HG03175 (cell line): Measurements from ENCODE around the gene PYGB.
"Not testable (repeated sequence)": the region's sequence is repeated elsewhere in the genome, so short reads cannot be mapped to it uniquely, and the experiment has no call there.

Experiments
- ATAC-seq: cut with Tn5 transposase; IDR thresholded peaks from one replicate; pipeline ENCODE4 v1.9.1; 2021; ENCODE audit warnings: mild to moderate bottlenecking, moderate library complexity; ENCODE audit not compliant: unreplicated experiment

PYGB gene

GRCh38 chr20:25309395-25310267, 61.7 kb downstream of the PYGB start:
- ATAC-seq, result no peak

- ATAC-seq, result peak; percentile 96
Measured at GRCh38 chr20:25310268-25310920, 62.5 kb downstream of the PYGB start.

- ATAC-seq, result no peak
Measured at GRCh38 chr20:25310921-25311728, 63.2 kb downstream of the PYGB start.

- ATAC-seq, result not testable (repeated sequence)
Measured at GRCh38 chr20:25312716-25313115, 64.8 kb downstream of the PYGB start.

GRCh38 chr20:25313593-25313992, 65.7 kb downstream of the PYGB start:
- no peak for ATAC-seq

DNA sequence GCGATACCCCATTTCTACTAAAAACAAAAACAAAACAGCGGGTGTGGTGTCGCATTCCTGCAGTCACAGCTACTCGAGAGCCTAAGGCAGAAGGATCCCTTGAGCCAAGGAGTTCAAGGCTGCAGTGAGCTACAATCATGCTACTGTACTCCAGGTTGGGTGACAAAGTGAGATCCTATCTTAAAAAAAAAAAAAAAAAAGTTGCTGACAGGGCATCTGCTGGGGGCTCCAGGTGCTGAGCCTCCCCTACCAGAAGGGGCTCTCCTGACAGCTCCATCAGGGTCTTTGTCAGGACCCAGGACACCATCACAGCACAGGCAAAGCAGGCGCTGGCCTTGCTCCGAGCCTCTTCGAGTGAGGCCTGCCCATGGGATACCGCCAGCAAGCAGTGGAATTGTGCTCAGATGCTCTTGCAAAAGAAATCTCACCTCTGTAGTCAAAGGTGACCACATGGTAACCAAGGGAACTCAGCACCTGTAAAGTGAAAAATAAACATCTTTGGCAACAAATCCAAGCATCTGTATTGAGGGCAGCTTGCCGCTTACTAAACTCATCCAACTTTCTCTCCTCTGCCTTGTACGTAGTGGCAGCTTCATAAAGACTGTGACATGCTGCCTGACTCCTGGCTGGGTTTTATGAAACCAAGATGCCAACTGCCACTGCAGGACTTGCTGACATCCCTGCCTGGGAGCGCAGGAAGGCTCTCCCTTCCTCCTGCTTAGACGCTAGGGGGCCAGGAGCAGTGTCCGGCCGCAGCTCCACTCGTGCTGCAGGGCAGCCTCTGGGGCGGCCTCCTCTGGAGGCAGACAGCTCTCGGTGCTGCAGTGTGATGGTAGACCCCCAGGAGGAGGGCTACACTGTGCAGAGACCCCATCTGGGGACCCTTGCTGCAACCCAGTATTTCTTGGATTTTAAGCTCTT, 66.9 kb downstream of the PYGB start:
- no peak for ATAC-seq

DNA sequence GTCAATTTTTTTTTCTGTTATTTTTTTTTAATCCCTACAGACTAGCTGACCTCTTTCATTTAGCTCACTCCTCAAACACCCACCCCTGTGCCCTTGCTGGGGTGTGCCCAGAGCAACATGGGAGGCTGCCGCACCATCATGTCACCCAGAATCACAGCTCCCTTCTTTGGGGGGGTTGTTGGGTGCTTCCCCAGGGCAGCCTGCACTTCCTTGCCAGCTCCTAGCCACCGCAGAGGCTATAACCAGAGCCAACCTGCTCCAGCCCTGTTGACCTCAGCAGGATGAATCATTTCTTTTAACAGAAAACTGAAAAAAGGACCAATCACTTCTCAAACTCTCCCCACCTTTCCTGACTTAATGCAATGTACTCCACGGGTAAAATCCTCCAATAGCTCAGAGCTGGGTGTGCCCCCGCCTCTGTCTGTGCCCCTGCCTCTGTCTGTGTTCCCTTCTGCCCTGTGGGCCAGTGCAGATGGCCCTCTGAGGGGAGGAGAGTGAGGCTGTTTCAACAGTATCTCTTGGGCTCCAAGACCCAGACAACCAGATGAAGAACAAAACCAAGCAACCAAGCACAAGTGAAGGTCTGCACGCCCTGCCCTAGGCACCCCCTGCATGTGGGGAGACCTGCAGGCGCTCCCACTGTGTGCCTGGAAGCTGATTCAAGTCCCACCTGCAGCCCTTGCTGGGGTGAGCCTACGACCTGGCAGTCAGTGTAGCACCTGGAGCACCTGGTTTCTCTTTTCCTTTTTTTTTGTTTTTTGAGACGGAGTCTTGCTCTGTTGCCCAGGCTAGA, 67.7 kb downstream of the PYGB start:
- ATAC-seq, result no peak

DNA sequence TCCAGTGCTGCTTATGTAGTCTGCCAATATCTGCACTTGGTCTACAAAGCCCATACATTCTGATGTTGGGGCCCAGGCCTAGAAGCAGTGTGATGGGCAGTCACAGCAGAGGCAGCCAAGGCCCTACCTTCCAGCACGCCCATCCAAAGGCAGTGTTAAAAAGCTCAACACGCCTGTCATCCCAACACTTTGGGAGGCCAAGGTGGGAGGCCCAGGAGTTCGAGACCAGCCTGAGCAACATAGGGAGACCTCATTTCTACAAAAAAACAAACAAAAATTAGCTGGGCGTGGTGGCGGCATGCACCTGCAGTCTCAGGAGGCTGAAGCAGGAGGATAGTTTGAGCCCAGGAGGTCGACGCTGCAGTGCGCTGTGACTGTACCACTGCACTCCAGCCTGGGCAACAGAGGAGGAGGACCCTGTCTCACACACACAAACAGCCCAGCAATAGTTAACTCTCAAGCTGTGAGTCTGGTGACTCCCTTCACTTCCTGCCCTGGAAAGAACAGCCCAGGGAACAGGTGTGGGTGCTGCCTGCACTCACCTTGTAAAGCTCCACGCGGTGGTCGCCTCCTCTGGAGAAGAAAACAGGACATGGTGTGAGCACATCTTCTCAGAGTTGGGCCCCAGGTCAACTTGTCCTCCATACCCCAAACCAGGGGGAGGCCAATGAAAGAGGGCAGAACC, 68.8 kb downstream of the PYGB start:
- no peak for ATAC-seq

- ATAC-seq, result no peak
Measured at GRCh38 chr20:25317351-25318075, 69.6 kb downstream of the PYGB start.

DNA sequence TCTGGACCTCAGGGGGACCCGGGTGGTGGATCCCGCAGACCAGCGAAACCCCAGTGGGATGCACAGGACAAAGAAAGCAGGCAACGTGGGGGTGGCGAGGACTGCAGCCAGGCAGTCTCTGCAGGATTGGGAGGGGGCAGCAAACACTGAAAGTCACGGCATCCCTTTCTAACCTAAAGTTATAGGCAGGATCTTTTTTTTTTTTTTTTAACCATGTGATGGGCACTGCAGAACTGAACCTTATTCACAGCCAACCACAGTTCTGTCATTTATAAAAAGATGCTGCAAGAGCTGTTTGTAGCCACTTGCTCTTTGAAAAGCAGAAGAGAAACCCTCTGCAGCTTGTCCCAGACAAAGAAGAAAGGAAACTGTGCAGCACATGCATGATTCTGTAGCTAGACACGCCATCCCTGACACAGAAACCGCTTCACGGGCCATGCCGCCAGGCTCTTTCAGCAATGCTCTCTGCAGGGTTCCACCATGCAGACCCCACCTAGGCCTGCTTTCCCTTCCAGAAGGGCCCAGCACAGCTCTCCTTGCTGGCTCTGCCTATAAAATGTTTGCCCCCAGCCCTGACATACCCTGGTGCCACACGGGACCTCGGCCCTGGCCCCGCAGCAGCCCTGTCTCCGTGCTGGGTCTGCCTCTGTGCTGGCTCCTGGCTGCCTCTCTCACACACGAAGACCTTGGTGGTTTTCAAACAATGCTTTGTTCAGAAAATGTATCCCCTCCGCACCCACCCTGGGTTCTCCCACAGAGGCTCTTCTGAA, 70.8 kb downstream of the PYGB start:
- ATAC-seq, result peak; percentile 96

- ATAC-seq, result peak; percentile 21
Measured at GRCh38 chr20:25319241-25320034, 71.6 kb downstream of the PYGB start.

GRCh38 chr20:25320035-25320800, 72.3 kb downstream of the PYGB start:
- ATAC-seq, result no peak

DNA sequence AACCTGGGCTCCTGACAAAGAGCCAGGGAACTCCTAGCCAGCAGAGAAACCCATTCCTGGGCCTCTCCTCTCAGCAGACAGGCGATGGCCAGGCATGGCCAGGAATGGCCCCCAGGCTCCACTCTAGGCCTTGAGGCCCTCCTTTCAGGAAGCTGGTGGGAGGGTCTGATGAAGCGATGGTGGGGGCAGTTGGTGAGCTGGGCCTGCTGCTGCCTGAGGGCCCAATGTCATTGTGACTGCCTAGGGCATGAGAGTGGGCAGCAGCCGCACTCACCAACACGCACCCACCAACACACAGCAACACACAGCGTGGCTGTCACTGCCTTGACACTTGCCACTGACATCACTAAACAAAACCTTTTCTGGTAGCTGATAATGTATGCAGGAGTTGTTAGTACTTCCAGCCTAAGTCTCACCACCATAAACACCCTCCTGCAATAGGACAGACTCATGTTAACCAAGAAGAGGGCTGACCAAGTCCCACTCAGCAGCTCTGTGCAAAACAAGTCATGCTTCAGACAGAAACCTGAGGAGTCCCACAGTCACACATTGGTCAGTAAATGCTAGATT, 73.5 kb downstream of the PYGB start:
- ATAC-seq, result no peak

DNA sequence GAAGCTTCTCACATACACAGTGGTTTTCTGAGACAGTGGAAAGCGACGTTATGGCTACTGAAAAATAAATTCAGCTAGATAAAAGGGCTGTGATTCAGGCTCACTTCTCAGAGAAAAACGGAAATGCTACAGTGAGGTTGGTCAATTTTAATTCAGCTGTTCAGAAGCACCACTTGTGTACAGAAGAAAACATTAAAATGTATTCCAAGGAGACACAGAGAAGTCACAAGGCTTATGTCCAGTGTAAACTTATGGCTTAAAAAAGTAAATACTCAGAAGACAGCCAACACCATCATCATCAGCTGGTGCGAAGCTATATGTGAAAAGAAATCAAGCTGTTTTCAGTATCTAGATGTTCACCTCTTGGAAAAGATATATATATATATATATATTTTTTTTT, 74.1 kb downstream of the PYGB start:
- ATAC-seq, result no peak

GRCh38 chr20:25323496-25324246, 75.8 kb downstream of the PYGB start:
- ATAC-seq, result no peak
